CD4-positive, alpha-beta T cell treated with Interleukin-2 at 100 ng/mL for 4 hours (primary cell): ENCODE results near the gene RUNX1.

ENCODE experiments used
- DNase-seq: peaks from one replicate; pipeline ENCODE4 v3.0.0-alpha.2; 2020; ENCODE audit warnings: low spot score

RUNX1 gene

GRCh38 chr21:35059742-35060141 is 10.6 kb upstream of the RUNX1 start:
- DNase-seq, result no peak

GRCh38 chr21:35058058-35058457 is 9.0 kb upstream of the RUNX1 start:
- no peak for DNase-seq

GRCh38 chr21:35057428-35057827 is 8.3 kb upstream of the RUNX1 start:
- DNase-seq, result no peak

- DNase-seq, result no peak
Observed at GRCh38 chr21:35053356-35054096, 4.4 kb upstream of the RUNX1 start.

- DNase-seq, result no peak
Observed at GRCh38 chr21:35052801-35053200, 3.7 kb upstream of the RUNX1 start.

GRCh38 chr21:35051287-35051818 is 2.3 kb upstream of the RUNX1 start:
- peak; percentile 87 for DNase-seq

- no peak for DNase-seq
Observed at GRCh38 chr21:35050348-35051286, 1.5 kb upstream of the RUNX1 start.

- no peak for DNase-seq
Observed at GRCh38 chr21:35048183-35048601, 910 bp downstream of the RUNX1 start.

- DNase-seq, result no peak
Observed at GRCh38 chr21:35046880-35047229, 2.2 kb downstream of the RUNX1 start.

- DNase-seq, result no peak
Observed at GRCh38 chr21:35046263-35046624, 2.9 kb downstream of the RUNX1 start.

- peak; percentile 85 for DNase-seq
Observed at GRCh38 chr21:35045542-35046262, 3.4 kb downstream of the RUNX1 start.

GRCh38 chr21:35044770-35045541 is 4.1 kb downstream of the RUNX1 start:
- no peak for DNase-seq

- no peak for DNase-seq
Observed at GRCh38 chr21:35044128-35044527, 5.0 kb downstream of the RUNX1 start.

GRCh38 chr21:35043549-35043948 is 5.6 kb downstream of the RUNX1 start:
- DNase-seq, result peak; percentile 74

- DNase-seq, result no peak
Observed at GRCh38 chr21:35042836-35043235, 6.3 kb downstream of the RUNX1 start.

- no peak for DNase-seq
Observed at GRCh38 chr21:35041881-35042280, 7.2 kb downstream of the RUNX1 start.

GRCh38 chr21:35041122-35041521 is 8.0 kb downstream of the RUNX1 start:
- DNase-seq, result no peak

GRCh38 chr21:35039595-35040289 is 9.4 kb downstream of the RUNX1 start:
- no peak for DNase-seq

- DNase-seq, result no peak
Observed at GRCh38 chr21:35038772-35039319, 10.3 kb downstream of the RUNX1 start.

GRCh38 chr21:35037384-35037765 is 11.7 kb downstream of the RUNX1 start:
- DNase-seq, result no peak
